ENCODE results near the gene NCOA3.

The NCOA3 gene

DNA sequence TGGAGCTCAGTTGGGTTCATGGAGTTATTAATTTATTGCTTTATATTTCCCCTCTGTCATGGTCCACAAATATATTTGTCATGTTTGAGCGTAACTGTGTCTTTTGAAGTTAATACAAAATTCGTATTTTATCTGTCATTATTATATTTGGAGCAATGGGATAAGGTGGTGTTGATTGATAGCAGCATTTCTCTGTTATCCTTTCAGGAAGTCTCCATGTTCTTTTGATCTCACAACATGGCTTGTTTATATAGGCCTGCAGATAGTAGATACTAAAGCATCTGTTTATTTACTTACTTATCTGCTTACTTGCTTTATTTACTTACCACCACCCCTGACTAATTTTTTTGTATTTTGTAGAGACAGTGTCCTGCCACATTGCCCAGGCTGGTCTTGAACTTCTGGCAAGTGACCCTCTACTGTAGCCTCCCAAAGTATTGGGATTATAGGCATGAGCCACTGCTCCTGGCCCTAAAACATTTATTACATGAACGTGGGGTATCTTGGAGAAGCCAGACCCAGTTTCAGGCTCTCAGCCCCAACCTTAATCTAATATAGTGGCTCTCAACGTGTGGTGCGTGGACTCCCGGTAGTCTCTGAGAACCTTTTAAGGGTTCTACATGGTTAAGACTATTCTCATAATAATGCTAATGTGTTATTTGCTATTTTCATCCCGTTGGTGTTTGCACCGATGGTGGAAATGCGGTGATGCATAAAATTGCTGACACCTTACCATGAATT, 104.2 kb downstream of the NCOA3 start:
- no peak for DNase-seq

DNA sequence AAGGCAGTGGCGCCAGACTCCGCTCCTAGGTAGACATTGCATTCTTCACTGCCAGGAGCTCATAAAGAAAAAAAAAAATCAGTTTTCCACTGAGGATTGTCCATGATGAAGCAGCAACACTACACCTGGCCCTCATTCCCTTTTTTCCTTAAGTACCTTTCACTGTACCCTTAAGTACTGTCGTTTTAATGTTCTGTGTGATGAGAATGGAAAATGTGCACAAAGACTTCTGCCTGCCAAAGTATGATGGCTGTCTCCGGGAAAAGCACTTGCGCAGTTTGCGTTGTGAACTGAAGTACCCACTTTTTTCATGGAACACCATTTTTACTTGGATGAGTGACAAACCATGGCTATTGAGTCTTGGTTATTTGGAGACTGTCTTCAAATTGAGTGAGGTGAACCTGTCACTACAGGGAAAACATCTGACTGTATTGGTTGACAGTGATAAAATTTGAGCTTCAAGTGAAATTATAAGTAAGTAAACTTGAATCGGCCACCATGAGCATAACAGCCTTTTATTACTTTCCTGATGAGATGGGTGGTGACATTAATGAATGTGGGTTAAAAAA, 104.8 kb downstream of the NCOA3 start:
- DNase-seq, result no peak

DNA sequence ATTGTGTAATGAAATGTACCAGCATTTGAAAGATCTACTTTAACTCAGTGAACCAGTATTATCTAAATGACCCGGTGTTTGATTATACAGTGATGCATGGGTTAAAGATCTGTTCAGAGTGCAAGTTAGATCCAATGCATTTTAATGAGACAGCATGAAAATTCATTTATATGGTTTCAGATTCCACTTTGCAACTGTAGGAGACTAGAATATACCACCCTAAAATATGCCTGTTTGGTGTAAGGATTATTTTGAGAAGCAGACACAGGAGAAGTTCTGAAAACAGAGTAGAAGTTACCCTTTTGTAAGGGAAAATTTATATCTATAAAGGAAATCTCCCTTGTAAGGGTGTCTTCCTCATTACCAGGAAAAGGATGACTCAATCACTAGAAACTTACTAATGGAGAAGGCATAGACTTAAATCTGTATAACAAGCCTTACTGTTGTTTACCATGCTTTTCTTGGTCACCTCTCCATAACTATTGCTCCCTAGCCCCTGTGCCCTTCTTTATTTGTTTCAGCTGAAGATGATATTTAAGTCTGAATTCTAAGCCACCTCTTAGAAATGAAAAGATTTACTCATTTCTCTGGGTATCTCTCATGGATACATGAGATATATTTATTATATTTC, 105.4 kb downstream of the NCOA3 start:
- DNase-seq, result no peak

DNA sequence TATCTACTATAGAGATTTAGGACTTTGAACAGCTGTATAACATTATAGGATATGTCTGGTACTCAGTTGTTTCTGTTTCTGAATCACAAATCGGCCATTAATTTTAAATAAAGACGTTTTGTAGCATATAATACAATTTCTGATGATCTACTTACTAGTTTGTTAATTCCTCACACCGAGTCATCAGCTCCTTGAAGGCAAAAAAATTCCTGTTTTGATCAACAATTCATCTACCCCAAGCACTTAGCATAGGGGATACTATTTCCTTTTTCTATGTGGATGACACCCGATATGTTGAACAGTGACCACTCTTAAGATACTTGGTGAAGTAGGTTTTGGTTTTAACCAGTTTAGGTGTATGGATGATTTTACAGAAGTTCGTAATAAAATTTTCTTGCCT, 107.3 kb downstream of the NCOA3 start:
- no peak for DNase-seq

DNA sequence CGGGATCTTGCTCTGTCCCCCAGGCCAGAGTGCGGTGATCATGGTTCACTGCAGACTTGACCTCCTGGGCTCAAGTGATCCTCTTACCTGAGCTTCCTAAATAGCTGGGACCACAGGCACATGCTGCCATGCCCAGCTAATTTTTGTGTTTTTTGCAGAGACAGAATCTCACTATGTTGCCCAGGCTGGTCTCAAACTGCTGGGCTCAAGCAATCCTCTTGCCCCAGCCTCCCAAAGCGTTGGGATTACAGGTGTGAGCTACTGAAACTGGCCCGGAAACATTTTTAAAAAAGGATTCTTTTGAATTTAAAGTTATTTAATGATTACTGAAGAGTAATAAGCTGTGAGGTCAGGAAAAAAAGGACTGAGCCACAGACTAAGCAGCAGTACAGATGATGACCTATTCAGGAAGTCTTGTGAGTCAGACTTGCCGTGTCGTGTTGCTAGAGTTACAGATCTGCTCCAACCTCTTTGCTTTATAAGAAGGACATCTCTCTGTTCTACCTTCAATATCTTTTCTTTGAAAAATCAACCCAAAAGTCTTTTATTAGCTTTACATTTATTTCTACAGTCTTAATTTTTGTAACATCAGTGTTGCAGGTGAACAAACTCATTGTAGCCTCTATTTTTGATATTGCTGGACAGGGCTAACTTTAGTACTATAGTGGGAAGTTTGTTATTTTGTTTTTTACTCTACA, 108.7 kb downstream of the NCOA3 start:
- DNase-seq, result peak; percentile 27

DNA sequence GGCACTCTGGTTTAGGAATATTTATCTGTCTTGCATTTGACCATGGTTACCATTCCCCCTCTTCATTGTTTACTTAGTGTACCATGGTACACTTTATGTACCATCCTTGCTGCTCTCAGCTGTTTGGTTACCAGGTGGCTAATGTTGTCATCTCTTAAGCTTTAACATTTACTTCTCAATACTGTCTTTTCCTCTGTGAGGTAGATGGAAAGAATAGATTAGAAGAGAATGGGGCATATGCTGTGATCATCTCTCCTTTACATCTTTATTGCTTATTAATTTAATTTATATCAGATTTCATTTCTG, 109.2 kb downstream of the NCOA3 start:
- no peak for DNase-seq

DNA sequence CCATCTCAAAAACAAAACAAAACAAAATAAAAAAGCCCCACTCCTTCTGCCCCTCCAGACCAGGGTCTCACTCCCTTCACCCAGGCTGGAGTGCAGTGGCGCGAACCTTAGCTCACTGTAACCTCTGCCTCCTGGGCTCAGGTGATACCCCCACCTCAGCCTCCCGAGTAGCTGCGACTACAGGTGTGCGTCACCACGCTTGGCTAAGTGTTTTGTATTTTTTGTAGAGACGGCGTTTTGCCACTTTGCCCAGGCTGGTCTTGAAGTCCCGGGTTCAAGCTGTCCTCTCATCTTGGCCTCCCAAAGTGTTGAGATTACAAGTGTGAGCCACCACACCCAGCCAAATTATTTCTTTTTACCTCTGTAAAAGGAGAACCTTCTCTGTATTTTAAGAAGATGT, 110.1 kb downstream of the NCOA3 start:
- DNase-seq, result no peak

DNA sequence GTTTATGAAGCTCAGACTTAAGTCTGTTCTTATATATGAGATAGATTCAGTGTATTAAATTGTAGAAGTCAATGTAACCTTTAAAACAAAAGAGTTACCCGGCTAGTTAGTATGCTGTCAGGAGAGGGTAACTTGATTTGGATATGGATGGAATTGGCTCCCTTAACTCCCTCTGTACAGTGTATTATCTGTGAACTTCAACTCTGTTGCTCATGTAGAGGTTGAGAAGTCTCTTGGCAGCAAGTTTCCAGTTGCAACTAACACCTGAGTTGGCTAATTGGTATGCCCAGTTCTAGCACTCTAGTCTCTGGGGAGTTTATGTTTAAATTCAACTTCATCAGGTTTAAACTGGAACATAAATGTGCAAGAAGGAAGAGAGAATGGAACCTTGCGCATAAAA, 111.0 kb downstream of the NCOA3 start:
- no peak for DNase-seq

DNA sequence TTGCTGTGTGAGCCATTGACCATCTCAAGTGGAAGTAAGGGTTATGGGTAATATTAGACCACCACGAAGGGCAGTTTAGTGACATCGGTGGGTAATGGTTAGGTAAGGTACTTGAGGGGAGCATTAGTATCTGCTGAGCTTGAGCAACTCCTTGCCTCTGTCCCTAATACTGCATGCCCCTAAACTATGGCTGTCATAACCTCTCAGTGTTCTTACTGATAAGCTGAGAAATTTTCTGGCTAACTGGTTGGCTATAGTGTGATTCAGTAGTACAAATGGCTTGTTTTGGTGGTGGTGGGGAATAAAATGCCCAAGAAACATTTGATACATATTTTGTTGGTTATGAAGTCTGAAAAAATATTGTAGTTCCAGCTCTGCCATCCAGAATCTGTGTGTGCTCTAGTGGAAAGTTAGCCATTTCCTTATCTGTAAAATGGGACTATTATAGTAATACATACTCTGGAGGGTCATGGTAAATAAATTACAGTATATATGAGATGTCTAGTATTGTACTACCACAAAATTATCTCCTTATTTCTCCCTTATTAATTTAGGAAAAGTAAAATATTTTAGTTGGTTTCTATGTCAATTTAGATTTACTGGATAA, 113.1 kb downstream of the NCOA3 start:
- DNase-seq, result no peak

DNA sequence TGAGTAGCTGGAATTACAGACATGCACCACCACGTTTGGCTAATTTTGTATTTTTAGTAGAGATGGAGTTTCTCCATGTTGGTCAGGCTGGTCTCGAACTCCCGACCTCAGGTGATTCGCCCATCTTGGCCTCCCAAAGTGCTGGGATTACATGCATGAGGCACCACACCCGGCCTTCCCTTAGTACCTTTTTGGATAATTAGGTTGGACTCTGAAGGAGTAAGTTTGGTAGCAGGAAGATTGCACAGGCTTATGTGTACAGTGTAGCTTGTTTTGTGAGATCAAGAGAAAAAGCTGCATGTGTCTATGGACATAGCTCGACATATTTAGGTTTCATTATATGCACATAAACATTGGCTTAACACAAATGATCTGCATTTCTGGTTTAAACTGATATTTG, 116.8 kb downstream of the NCOA3 start:
- DNase-seq, result no peak

DNA sequence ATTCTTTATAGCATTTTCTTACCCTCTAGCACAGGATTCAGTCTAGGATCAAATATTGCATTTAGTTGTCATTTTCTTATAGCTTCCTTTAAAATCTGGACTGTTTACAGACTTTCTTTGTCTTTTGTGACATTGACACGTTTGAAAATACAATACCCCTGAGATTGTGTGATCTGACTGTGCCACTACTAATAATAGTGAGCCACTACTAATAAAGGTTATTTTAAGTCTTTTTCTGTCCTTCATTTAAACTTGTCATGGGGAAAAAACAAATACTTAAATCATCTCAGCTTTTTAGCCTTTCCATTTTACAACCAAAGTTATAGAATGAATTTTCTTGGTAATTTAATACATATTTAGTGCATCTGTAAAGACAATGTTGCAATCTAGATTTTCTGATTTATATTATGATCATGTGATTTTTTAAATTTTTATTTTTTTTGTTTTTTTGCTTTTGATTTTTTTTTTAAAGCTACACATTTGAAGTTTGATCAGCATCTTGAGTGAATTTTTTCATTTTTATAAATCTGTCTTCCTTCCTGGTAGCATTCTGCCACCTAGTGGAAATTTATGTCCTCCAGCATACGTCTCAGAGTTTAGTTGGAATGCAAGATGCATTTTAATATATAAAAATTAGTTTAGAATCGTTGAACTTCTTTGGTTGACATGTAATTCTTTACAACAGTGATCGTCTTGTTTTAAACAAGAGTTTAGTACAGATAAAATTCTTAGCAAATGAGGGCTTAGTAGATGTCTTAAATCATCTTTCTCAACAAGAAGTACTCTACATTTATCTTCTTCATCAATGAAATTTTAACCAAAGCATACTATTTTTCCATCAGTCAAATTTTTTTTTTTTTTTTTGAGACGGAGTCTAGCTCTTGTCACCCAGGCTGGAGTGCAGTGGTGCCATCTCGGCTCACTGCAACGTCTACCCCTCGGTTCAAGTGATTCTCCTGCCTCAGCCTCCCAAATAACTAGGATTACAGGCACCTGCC, 119.4 kb downstream of the NCOA3 start:
- no peak for DNase-seq

DNA sequence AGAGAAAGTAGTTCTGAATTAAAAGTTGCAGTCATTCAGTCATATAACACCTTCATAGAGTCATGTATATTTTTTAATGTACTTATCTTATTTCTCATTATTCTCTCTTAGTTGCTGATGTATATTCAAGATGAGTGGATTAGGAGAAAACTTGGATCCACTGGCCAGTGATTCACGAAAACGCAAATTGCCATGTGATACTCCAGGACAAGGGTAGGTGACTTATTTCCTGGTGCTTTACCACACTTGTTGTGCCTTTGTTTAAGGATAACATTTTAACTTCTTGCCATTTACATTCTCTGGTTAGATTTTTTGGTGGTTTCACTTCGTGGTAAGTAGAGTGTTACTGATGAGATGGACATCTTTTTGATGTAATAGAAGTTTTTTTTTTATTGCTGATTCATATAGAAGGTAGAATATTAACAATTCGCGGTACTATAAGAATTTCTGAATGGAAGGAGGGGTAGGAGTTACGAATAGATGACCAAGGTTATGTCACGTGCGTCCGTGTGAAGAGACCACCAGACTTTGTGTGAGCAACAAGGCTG, 120.5 kb downstream of the NCOA3 start:
- DNase-seq, result no peak

DNA sequence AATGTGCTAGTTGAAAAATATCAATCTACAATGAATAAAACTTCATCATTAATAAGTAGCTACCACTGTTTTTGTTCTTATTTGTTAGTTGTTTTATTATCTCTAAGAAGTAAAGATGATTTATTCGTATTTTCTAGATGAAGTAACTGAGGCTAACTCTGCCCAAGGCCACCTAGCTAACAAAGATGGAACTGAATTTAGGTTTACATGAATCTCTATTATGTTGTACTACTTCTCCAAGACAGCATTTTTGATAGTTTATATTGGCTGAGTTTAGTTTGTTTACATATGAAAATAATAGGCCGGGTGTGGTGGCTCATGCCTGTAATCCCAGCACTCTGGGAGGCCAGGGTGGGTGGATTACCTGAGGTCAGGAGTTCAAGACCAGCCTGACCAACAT, 121.5 kb downstream of the NCOA3 start:
- no peak for DNase-seq

DNA sequence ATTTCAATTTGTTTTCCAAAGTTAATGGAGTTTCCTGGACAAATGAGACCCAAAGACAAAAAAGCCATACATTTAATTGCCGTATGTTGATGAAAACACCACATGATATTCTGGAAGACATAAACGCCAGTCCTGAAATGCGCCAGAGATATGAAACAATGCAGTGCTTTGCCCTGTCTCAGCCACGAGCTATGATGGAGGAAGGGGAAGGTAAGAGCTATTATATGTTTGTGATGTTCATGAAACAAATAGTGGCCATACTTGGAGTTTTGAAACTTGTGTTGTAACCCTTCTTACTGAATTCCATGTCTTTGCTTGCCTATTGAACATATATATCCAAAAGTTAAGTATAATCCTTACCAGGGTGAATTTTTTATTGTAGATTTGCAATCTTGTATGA, 125.9 kb downstream of the NCOA3 start:
- no peak for DNase-seq

DNA sequence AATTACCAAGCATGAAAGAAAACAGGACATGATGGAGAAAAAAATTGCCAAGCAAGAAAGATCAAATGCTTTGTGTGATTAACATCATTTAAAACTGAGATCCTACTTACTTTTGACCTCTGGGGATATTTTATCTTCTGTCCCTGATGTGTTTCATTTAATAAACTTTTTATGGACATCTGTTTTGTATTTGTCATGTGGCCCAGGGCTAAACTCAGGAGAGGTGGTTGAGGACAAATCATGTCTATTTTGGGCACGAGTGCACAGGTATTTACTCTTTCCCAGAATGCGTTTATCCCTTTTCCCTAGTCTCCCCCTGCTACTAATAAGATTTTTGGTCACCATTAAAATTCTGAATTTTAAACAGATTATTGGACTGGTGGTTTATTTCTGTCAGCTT, 128.2 kb downstream of the NCOA3 start:
- no peak for DNase-seq

DNA sequence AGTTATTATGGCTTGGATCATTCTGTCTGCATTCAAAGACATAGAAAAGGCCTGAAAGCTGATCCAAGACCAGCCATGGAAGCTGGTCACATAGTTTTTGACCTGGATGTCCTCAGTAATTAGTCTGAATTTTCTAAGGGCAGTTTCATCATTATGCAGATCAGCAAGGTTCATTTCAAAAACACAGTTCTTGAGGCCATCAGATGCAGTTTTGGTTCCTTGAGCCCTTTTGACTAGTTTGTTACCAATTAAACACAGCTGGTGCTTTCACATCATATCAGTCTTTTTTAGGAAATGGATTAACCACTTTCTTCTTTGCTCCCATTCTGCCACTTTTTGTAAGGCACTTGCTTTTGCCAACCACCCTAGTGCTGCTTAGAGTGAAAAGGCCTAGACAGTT, 129.4 kb downstream of the NCOA3 start:
- DNase-seq, result no peak

DNA sequence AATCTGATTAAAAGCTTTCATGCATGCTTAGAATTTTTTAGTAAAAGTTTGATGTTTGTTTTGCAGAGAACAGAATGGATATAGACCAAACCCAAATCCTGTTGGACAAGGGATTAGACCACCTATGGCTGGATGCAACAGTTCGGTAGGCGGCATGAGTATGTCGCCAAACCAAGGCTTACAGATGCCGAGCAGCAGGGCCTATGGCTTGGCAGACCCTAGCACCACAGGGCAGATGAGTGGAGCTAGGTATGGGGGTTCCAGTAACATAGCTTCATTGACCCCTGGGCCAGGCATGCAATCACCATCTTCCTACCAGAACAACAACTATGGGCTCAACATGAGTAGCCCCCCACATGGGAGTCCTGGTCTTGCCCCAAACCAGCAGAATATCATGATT, 133.6 kb downstream of the NCOA3 start:
- no peak for DNase-seq

DNA sequence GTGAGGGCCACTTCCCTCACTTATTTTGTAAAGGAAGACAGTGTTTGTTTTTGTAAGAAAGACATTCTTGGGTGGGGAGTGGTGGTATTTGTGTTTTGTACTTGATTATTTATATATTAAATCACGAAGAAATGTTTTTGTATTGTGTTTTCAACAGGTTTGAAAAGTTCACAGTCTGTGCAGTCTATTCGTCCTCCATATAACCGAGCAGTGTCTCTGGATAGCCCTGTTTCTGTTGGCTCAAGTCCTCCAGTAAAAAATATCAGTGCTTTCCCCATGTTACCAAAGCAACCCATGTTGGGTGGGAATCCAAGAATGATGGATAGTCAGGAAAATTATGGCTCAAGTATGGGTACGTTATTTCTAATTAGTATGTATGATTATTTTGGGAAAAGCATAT, 137.2 kb downstream of the NCOA3 start:
- DNase-seq, result no peak

DNA sequence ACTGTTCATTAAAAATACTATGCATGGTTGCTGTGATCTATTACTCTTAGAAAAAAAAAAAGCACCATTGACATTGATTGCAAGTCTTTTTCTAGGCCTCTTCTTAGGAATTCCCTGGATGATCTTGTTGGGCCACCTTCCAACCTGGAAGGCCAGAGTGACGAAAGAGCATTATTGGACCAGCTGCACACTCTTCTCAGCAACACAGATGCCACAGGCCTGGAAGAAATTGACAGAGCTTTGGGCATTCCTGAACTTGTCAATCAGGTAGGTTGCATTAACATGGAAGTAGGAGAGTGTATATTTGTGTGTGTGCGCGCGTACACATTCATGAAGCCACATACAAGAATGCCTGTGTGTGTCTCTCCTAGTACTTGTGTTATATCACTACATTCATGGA, 140.4 kb downstream of the NCOA3 start:
- DNase-seq, result no peak

DNA sequence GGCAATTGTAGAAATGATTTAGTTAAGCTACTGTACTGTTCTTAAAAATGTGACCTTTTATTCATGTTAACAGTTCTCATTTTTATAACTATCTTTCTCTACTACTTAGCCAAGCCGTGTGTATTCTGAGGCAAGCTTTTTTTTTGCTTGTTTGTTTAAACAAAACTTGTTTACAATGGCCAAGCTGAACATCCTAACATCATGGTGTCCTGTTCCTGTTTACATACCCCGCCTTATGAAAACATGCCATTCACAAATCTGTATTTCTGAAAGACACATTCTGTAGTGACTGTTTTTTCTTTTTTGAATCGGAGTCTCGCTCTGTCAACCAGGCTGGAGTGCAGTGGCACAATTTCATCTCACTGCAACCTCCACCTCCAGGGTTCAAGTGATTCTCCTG, 140.9 kb downstream of the NCOA3 start:
- DNase-seq, result no peak

DNA sequence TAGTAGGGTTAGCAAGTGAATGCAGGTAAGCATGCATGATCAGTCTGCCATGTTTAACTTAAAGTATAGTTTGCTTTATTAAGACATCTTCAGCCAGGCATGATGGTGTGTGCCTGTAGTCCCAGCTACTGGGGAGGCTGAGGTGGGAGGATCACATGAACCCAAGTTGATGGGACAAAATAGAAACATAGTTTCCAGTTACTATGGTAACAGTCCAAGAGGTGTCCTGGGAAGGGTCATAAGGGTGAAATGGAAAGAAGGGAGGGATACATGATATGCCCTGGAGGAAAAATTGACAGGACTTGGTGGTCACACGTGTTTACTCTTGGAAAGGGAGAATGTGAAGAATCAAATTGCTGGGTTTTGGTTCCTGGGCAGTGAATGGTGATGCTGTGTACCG, 143.9 kb downstream of the NCOA3 start:
- DNase-seq, result no peak

DNA sequence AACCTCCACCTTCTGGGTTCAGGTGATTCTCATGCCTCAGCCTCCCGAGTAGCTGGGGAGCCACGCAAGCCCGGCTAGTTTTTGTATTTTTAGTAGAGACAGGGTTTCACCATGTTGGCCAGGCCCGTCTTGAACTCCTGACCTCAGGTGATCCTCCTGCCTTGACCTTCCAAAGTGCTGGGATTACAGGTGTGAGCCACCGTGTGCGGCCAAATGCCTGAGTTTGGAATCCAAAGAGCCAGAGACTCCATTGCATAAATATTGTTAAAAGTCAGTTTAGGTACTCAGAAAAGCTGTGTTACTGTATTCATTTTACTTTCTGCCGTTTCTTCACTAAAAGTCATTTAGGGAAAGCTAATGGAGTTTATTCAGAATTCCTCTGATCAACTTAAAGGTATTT, 146.3 kb downstream of the NCOA3 start:
- DNase-seq, result no peak

Data from GDM1 (cell line).